ENCODE measurements around the gene PDGFRB.

DNA sequence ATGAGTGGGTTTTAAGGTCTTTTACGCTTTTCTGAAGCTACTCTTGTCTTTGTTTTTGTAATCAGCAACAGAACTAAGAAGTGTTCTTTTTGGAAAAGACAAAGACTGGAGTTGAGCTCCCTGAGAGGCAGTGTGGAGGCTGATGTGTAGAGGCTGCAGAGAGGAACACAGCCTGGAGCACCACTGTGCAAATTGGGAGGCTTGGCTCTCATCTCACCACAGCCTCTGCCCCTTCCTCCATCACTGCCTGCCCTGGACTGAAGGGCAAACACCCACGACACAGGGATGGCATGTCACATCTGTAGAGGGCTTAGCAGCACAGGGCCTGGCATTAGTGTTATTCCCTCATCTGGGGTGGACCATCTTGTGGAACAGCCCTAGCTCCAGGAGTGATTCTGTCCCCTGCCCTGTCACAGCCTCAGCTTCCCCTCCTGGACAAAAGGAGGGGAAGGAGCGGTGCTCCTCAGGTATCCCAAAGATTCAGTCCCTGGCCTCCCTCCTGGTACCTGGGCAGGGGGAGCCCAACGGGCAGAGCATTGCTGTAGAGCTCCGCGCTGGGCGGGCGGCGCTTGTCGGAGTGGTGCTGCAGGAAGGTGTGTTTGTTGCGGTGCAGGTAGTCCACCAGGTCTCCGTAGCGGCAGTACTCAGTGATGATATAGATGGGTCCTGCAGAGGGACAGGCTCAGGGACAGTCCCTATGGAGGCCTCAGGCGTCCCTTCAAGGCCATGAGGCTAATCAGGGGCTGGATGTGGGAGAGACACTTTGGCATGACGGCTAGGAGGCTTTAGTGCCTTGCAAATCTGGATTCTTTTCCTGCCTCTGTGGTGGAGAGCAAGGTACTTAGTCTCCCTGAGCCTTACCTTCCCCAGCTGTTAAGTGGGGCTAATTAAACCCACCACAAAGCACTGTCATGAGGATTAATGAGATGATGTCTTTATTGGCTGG lies 32.8 kb downstream of the PDGFRB start:
- TF ChIP-seq RAD21 (IDR thresholded peaks at IDR 0.05; ENCODE audit: low read depth) (no peak), EZH2 (IDR thresholded peaks at IDR 0.05) (no peak), POLR2A (IDR thresholded peaks at IDR 0.05; ENCODE audit: borderline replicate concordance, extremely low read depth, insufficient read depth, insufficient read length) (no peak), EZH2phosphoT487 (IDR thresholded peaks at IDR 0.05; ENCODE audit: borderline replicate concordance) (no peak), ZNF274 (IDR thresholded peaks at IDR 0.05; ENCODE audit: low read depth, low read length) (no peak), POLR2AphosphoS5 (IDR thresholded peaks at IDR 0.05; ENCODE audit: low read depth, low read length) (no peak), ELF1 (IDR thresholded peaks at IDR 0.05; ENCODE audit: borderline replicate concordance, low read depth) (no peak), JUND (IDR thresholded peaks at IDR 0.05) (no peak), YY1 (IDR thresholded peaks at IDR 0.05; ENCODE audit: extremely low read depth, insufficient replicate concordance, low read depth, low read length) (no peak), SRF (IDR thresholded peaks at IDR 0.05; ENCODE audit: low read depth) (no peak)
- TF ChIP-seq, protein P1, sequence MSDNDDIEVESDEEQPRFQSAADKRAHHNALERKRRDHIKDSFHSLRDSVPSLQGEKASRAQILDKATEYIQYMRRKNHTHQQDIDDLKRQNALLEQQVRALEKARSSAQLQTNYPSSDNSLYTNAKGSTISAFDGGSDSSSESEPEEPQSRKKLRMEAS (IDR thresholded peaks at IDR 0.05): no peak
- TF ChIP-seq, protein P2, sequence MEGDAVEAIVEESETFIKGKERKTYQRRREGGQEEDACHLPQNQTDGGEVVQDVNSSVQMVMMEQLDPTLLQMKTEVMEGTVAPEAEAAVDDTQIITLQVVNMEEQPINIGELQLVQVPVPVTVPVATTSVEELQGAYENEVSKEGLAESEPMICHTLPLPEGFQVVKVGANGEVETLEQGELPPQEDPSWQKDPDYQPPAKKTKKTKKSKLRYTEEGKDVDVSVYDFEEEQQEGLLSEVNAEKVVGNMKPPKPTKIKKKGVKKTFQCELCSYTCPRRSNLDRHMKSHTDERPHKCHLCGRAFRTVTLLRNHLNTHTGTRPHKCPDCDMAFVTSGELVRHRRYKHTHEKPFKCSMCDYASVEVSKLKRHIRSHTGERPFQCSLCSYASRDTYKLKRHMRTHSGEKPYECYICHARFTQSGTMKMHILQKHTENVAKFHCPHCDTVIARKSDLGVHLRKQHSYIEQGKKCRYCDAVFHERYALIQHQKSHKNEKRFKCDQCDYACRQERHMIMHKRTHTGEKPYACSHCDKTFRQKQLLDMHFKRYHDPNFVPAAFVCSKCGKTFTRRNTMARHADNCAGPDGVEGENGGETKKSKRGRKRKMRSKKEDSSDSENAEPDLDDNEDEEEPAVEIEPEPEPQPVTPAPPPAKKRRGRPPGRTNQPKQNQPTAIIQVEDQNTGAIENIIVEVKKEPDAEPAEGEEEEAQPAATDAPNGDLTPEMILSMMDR (IDR thresholded peaks at IDR 0.05 in 2 of 3, conservative IDR thresholded peaks at IDR 0.05 in 1 of 3; ENCODE audit: borderline replicate concordance in 1 of 3, insufficient read depth in 1 of 3, low read depth in 2 of 3, low read length in 2 of 3): no peak
- TF ChIP-seq, protein P3, sequence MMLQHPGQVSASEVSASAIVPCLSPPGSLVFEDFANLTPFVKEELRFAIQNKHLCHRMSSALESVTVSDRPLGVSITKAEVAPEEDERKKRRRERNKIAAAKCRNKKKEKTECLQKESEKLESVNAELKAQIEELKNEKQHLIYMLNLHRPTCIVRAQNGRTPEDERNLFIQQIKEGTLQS (IDR thresholded peaks at IDR 0.05): no peak

Data from HCT116 (cell line).